GM18951 (cell line): ENCODE data around the gene HSPA1B.
A peak's percentile ranks its signal among the peaks of the same experiment; 100 is the strongest.
"Not testable (repeated sequence)": the region's sequence is repeated elsewhere in the genome, so short reads cannot be mapped to it uniquely, and the experiment has no call there.

Source experiments
- POLR2A ChIP-seq: IDR thresholded peaks from 4 replicates; pipeline ENCODE4 v1.6.1; 2011; ENCODE audit warnings: mild to moderate bottlenecking; ENCODE audit not compliant: insufficient read length, insufficient read depth; ENCODE audit errors: extremely low read depth
- in situ Hi-C: fragments of 300-500 bp; cut with MboI; formaldehyde crosslinking; loops from one replicate; pipeline ENCODE4 v1.12.0; 2022; ENCODE audit warnings: low sequenced_read_pairs, mixed read lengths, inconsistent platforms; ENCODE audit not compliant: unreplicated experiment

HSPA1B gene

GRCh38 chr6:31811645-31812044, 15.9 kb upstream of the HSPA1B start:
- in situ Hi-C loops: no loop called here
- TF ChIP-seq POLR2A: no peak

- TF ChIP-seq POLR2A: no peak
- in situ Hi-C loops: no loop called here
Observed at GRCh38 chr6:31813465-31813849, 14.1 kb upstream of the HSPA1B start.

DNA sequence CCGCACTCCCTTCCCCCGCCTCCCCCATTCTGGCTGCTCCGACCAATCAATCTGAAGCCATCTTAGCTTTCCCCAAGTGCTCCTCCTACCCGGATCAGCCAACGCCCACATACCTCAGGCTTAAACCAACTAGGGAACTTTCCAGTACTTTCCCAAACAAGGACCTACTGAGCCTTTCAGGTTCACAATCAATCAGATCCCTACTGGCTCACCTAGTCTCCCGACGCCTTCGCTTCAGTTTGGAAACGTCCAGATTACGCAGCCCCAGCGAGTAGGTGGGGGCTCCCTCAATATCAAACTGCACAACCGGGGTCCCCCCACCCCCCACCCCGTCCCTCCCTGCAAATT, 12.9 kb upstream of the HSPA1B start:
- in situ Hi-C loops: no loop called here
- TF ChIP-seq POLR2A: no peak

GRCh38 chr6:31815025-31815838, 12.3 kb upstream of the HSPA1B start, which contains the start of the genes HSPA1A and HSPA1L:
HSPA1A (plus strand) TSS chr6:31815543; CDS start chr6:31815757, 214 bp downstream.
HSPA1L (minus strand) TSS chr6:31815283; CDS start chr6:31811972, 3,311 bp downstream.
- TF ChIP-seq POLR2A: peak; percentile 87
- in situ Hi-C loops: no loop called here

DNA sequence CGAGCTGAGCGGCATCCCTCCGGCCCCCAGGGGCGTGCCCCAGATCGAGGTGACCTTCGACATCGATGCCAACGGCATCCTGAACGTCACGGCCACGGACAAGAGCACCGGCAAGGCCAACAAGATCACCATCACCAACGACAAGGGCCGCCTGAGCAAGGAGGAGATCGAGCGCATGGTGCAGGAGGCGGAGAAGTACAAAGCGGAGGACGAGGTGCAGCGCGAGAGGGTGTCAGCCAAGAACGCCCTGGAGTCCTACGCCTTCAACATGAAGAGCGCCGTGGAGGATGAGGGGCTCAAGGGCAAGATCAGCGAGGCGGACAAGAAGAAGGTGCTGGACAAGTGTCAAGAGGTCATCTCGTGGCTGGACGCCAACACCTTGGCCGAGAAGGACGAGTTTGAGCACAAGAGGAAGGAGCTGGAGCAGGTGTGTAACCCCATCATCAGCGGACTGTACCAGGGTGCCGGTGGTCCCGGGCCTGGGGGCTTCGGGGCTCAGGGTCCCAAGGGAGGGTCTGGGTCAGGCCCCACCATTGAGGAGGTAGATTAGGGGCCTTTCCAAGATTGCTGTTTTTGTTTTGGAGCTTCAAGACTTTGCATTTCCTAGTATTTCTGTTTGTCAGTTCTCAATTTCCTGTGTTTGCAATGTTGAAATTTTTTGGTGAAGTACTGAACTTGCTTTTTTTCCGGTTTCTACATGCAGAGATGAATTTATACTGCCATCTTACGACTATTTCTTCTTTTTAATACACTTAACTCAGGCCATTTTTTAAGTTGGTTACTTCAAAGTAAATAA, 10.2 kb upstream of the HSPA1B start:
- in situ Hi-C loops: not testable (repeated sequence)

- in situ Hi-C loops: not testable (repeated sequence)
Observed at GRCh38 chr6:31817929-31818511, 9.5 kb upstream of the HSPA1B start.

- in situ Hi-C loops: no loop called here
- no peak for TF ChIP-seq POLR2A
Observed at GRCh38 chr6:31819871-31820299, 7.7 kb upstream of the HSPA1B start.

GRCh38 chr6:31820399-31820798, 7.1 kb upstream of the HSPA1B start:
- in situ Hi-C loops: not testable (repeated sequence)

DNA sequence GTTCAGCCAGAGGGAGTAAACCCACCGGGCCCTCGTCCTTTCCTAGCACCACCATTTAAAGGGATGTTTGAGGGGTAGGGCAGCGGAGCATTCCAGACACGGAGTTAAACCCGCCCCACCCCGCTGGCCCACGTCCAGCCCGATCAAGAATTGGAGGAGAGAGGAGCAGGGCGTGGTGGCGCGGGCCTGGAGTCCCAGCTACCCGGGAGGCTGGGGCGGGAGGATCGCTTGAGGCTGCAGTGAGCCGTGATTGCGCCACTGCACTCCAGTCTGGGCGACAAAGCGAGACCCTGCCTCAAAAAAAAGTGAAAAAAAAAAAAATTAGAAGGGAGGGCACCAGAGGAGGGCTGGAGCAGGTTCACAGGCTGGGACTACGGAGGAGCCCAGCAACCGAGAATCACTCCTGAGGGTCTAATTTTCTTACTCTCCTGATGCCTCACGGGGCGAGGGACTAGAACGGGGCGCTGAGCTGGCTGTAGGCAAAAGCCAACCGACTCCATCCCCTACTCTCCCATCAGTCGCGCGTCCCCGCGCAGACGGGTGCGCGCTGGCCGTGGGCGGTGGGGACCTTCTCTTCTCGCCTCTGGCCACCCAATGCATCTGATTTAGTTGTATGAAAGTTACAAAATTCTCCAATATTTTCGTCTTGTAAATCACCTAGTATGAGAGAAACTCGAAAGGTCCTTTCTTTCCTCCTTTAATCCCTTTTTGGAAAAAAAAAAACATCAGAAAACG, 6.1 kb upstream of the HSPA1B start:
- in situ Hi-C loops: no loop called here
- TF ChIP-seq POLR2A: peak; percentile 70

- in situ Hi-C loops: no loop called here
- TF ChIP-seq POLR2A: peak; percentile 37
Observed at GRCh38 chr6:31822036-31822821, 5.3 kb upstream of the HSPA1B start.

DNA sequence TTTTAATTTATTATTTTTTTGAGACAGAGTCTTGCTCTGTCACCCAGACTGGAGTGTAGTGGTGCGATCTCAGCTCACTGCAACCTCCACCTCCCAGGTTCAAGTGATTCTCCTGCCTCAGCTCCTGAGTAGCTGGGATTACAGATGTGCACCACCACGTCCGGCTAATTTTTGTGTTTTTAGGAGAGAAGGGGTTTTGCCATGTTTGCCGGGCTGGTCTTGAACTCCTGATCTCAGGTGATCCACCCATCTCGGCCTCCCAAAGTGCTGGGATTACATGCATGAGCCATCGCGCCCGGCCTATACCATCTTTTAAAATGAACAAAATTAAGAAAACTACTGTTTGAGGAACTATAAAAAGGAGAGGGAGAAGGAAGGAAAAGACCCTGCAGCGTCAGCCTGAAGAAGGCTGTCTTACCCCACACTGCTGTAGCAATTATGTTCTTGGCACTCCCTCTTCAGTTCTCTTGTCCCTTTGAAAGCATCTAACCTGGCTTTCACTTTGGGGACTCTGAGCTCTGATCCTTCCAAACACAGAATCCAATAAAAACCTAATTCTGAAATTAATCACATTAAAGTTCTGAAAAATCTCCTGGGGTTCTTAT, 3.8 kb upstream of the HSPA1B start:
- in situ Hi-C loops: not testable (repeated sequence)

DNA sequence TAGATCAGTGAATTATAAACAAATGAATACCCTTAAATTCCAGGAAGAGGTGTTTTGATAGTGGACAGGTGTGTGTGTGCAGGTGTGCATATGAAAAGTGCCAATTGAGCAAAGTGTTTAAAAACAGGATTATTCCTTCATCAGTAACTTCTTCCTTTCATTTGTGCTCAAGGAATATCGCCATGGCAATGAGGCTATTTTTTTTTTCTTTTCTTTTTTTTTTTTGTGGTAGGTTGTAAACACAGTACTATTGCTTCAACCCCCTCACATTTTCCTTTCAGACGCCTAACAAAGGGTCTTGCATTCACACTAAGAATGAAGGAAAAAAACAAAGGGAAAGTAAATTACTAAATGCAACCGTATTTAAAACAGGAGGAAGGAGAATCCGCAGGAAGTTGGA, 2.0 kb upstream of the HSPA1B start:
- in situ Hi-C loops: no loop called here

More for the DNA sequence above, 2.0 kb upstream of the HSPA1B start:
- no peak for TF ChIP-seq POLR2A
